A673 (cell line): ENCODE data around the gene NT5C2. TPM values are rescaled to one million over a fixed set of nuclear protein-coding genes. Genes with fewer than 3 reads are reported as not detected.

Experiments
- BruUV-seq: library from RNA; stranded (reverse); fragments of 400-500 nt; replicated peaks from 2 replicates; lab custom pipeline; 2021; lab: Mats Ljungman, UMichigan
- CTCF ChIA-PET: fragments of 300-600 bp; sonication (Branson Sonifier 250); formaldehyde crosslinking; loops from one replicate; lab custom pipeline; 2022; ENCODE audit warnings: antibody characterized with exemption; lab: Charles Lee
- POLR2A ChIA-PET: fragments of 300-600 bp; sonication (Branson Sonifier 250); formaldehyde crosslinking; loops from one replicate; lab custom pipeline; 2022; ENCODE audit warnings: antibody characterized with exemption; ENCODE audit not compliant: low non-redundant PET; lab: Charles Lee
- DNase-seq: peaks from one replicate; pipeline ENCODE4 v3.0.0-alpha.2; 2015; ENCODE audit warnings: low spot score
- H3K27ac ChIP-seq: fragments of 200-600 bp; sonication (generic); 2 replicates; pipeline ENCODE4 v1.5.1; 2016; ENCODE audit warnings: mixed run types, low read depth, mild to moderate bottlenecking, mixed read lengths, antibody characterized with exemption, low read length; ENCODE audit not compliant: poor library complexity, severe bottlenecking
- H3K27me3 ChIP-seq: fragments of 200-600 bp; sonication (generic); replicated peaks from 2 replicates; pipeline ENCODE4 v1.6.1; 2017; ENCODE audit warnings: mixed run types, low read depth, mild to moderate bottlenecking, mixed read lengths, antibody characterized with exemption, low read length; ENCODE audit not compliant: insufficient read depth, poor library complexity
- H3K36me3 ChIP-seq: fragments of 200-600 bp; sonication (generic); 2 replicates; pipeline ENCODE4 v1.6.1; 2016; ENCODE audit warnings: mixed run types, mild to moderate bottlenecking, mixed read lengths, antibody characterized with exemption, low read length; ENCODE audit not compliant: insufficient read depth, poor library complexity, severe bottlenecking
- H3K4me1 ChIP-seq: fragments of 200-600 bp; sonication (generic); 2 replicates; pipeline ENCODE4 v1.6.1; 2017; ENCODE audit warnings: mixed run types, mild to moderate bottlenecking, mixed read lengths, antibody characterized with exemption, low read length; ENCODE audit not compliant: insufficient read depth, poor library complexity, severe bottlenecking
- H3K4me3 ChIP-seq: fragments of 200-600 bp; sonication (generic); 2 replicates; pipeline ENCODE4 v1.5.1; 2016; ENCODE audit warnings: low read depth, mixed run types, mild to moderate bottlenecking, mixed read lengths, low read length; ENCODE audit not compliant: poor library complexity, severe bottlenecking
- H3K9me3 ChIP-seq: fragments of 200-600 bp; sonication (generic); 2 replicates; pipeline ENCODE4 v1.6.1; 2016; ENCODE audit warnings: mixed run types, low read depth, mild to moderate bottlenecking, mixed read lengths, antibody characterized with exemption, low read length; ENCODE audit not compliant: poor library complexity, severe bottlenecking
- CTCF ChIP-seq: fragments of 300-800, 200-600 bp; sonication (generic); conservative IDR thresholded peaks from 2 replicates; pipeline ENCODE4 v1.5.1; 2017; ENCODE audit warnings: low read depth, mild to moderate bottlenecking, antibody characterized with exemption, low read length, moderate library complexity, mixed read lengths
- EZH2 ChIP-seq: fragments of 200-600 bp; sonication (generic); IDR thresholded peaks from 2 replicates; pipeline ENCODE4 v1.6.1; 2017; ENCODE audit warnings: borderline replicate concordance, low read depth, mild to moderate bottlenecking, mixed read lengths, antibody characterized with exemption, low read length; ENCODE audit not compliant: poor library complexity, severe bottlenecking
- intact Hi-C: fragments of 100-400 bp; cut with micrococcal nuclease; formaldehyde crosslinking; loops from one replicate; pipeline ENCODE4 v1.10.0; 2022; ENCODE audit not compliant: unreplicated experiment
- total RNA-seq: library from RNA; stranded (reverse); gene quantifications from 2 replicates; pipeline ENCODE4 v1.2.3, GENCODE V29; 2021

The NT5C2 gene
- total RNA-seq, 1 experiment from 2014 or later: 61.8 TPM

- TF ChIP-seq EZH2 (no peak), CTCF (no peak)
- Histone ChIP-seq H3K36me3 (peaks cover 13% of the 10 kb centered on the region), H3K4me1 (no peaks in the 10 kb centered on the region), H3K4me3 (no peak overlapping the region), H3K27me3 (no peaks in the 10 kb centered on the region), H3K9me3 (no peaks in the 10 kb centered on the region), H3K27ac (no peak overlapping the region)
- no TSS peak for BruUV-seq
- CTCF ChIA-PET: no interaction called here
- POLR2A ChIA-PET: no interaction called here
- no peak for DNase-seq
- intact Hi-C loops: no loop called here
Observed at GRCh38 chr10:103103989-103104388, 89.1 kb downstream of the NT5C2 start.

- H3K27me3 ChIP-seq: no peaks in the 10 kb centered on the region
- no peaks in the 10 kb centered on the region for H3K9me3 ChIP-seq
- H3K36me3 ChIP-seq: peaks cover 27% of the 10 kb centered on the region
- H3K4me3 ChIP-seq: no peak overlapping the region
- POLR2A ChIA-PET: interaction anchor here (0.6 kb wide), 1 partner anchor 142 kb away, joined by 6 read pairs; no protein-coding TSS in a partner anchor
- no TSS peak for BruUV-seq
- TF ChIP-seq EZH2 (no peak), CTCF (no peak)
- H3K27ac ChIP-seq: no peak overlapping the region
- DNase-seq: no peak
- intact Hi-C loops: no loop called here
- H3K4me1 ChIP-seq: no peaks in the 10 kb centered on the region
- CTCF ChIA-PET: no interaction called here
Observed at GRCh38 chr10:103102195-103102594, 90.9 kb downstream of the NT5C2 start.

- H3K4me1 ChIP-seq: no peaks in the 10 kb centered on the region
- no peaks in the 10 kb centered on the region for H3K9me3 ChIP-seq
- BruUV-seq: no TSS peak
- no peak overlapping the region for H3K4me3 ChIP-seq
- H3K36me3 ChIP-seq: peaks cover 27% of the 10 kb centered on the region
- ChIA-PET CTCF (interaction anchor here (0.6 kb wide), 1 partner anchor 11 kb away, joined by 4 read pairs; no protein-coding TSS in a partner anchor), POLR2A (no interaction called here)
- TF ChIP-seq EZH2 (no peak), CTCF (no peak)
- H3K27me3 ChIP-seq: no peaks in the 10 kb centered on the region
- intact Hi-C loops: no loop called here
- DNase-seq: no peak
- no peak overlapping the region for H3K27ac ChIP-seq
Observed at GRCh38 chr10:103100620-103101019, 92.5 kb downstream of the NT5C2 start.
